Measurements from ENCODE around the gene IGSF3.

IGSF3 gene

GRCh38 chr1:116686723-116687352 lies 19.3 kb upstream of the IGSF3 start:
- no peak for FAIRE-seq
- no peak for DNase-seq (ENCODE audit: low spot score)

- FAIRE-seq (no peak), DNase-seq (ENCODE audit: low spot score) (no peak)
These were observed 18.6 kb upstream of the IGSF3 start for GRCh38 chr1:116686175-116686574.

- FAIRE-seq (no peak), DNase-seq (ENCODE audit: low spot score) (no peak)
These were observed 17.0 kb upstream of the IGSF3 start for GRCh38 chr1:116684575-116684974.

GRCh38 chr1:116682641-116683221 lies 15.2 kb upstream of the IGSF3 start:
- no peak for DNase-seq (ENCODE audit: low spot score)
- FAIRE-seq = no peak

GRCh38 chr1:116681343-116681899 lies 13.9 kb upstream of the IGSF3 start:
- DNase-seq (ENCODE audit: low spot score) (no peak), FAIRE-seq (no peak)

GRCh38 chr1:116680752-116681151 lies 13.2 kb upstream of the IGSF3 start:
- FAIRE-seq (no peak), DNase-seq (ENCODE audit: low spot score) (no peak)

- DNase-seq (ENCODE audit: low spot score) (no peak), FAIRE-seq (no peak)
These were observed 12.5 kb upstream of the IGSF3 start for GRCh38 chr1:116679828-116680628.

GRCh38 chr1:116679091-116679827 lies 11.7 kb upstream of the IGSF3 start:
- FAIRE-seq = no peak
- DNase-seq (ENCODE audit: low spot score) = no peak

- FAIRE-seq (no peak), DNase-seq (ENCODE audit: low spot score) (no peak)
These were observed 11.2 kb upstream of the IGSF3 start for GRCh38 chr1:116678732-116679090.

- DNase-seq (ENCODE audit: low spot score) (no peak), FAIRE-seq (no peak)
These were observed 10.0 kb upstream of the IGSF3 start for GRCh38 chr1:116677474-116678062.

GRCh38 chr1:116676291-116676690 lies 8.8 kb upstream of the IGSF3 start:
- no peak for DNase-seq (ENCODE audit: low spot score)
- no peak for FAIRE-seq

GRCh38 chr1:116674751-116675150 lies 7.2 kb upstream of the IGSF3 start:
- FAIRE-seq (no peak), DNase-seq (ENCODE audit: low spot score) (no peak)

GRCh38 chr1:116674011-116674531 lies 6.5 kb upstream of the IGSF3 start:
- DNase-seq (ENCODE audit: low spot score) (no peak), FAIRE-seq (no peak)

GRCh38 chr1:116671912-116672311 lies 4.4 kb upstream of the IGSF3 start:
- FAIRE-seq = no peak
- DNase-seq (ENCODE audit: low spot score) = no peak

GRCh38 chr1:116671072-116671760 lies 3.7 kb upstream of the IGSF3 start:
- FAIRE-seq = no peak

GRCh38 chr1:116668277-116668676 lies 744 bp upstream of the IGSF3 start:
- FAIRE-seq (no peak), DNase-seq (ENCODE audit: low spot score) (no peak)

More at GRCh38 chr1:116671072-116671760, 3.7 kb upstream of the IGSF3 start:
- DNase-seq (ENCODE audit: low spot score) = no peak

- FAIRE-seq = no peak
These were observed 407 bp downstream of the IGSF3 start for GRCh38 chr1:116667078-116667574.

GRCh38 chr1:116666187-116667077 lies 1.1 kb downstream of the IGSF3 start:
- no peak for FAIRE-seq
- DNase-seq (ENCODE audit: low spot score) = no peak

More at GRCh38 chr1:116667078-116667574, 407 bp downstream of the IGSF3 start:
- DNase-seq (ENCODE audit: low spot score) = no peak

- DNase-seq (ENCODE audit: low spot score) = no peak
- no peak for FAIRE-seq
These were observed 2.6 kb downstream of the IGSF3 start for GRCh38 chr1:116664978-116665371.

Data from RCC 7860 (cell line).